SK-N-SH (cell line): ENCODE measurements around the gene FOXK2. TPM values are rescaled to one million over a fixed set of nuclear protein-coding genes. Genes with fewer than 3 reads are reported as not detected.

Source experiments
- CTCF ChIA-PET: fragments of 300-600, 350-600 bp; formaldehyde crosslinking; extraction: SDS; loops from one replicate; lab custom pipeline; 2021; lab: Yijun Ruan, JAX
- POLR2A ChIA-PET: fragments of 350-600 bp; sonication (Branson Sonifier 250); formaldehyde crosslinking; extraction: SDS; loops from one replicate; lab custom pipeline; 2020; ENCODE audit warnings: antibody characterized with exemption, inconsistent platforms; lab: Yijun Ruan, JAX
- DNase-seq: peaks from one replicate; pipeline ENCODE4 v3.0.0; 2012
- H2AFZ ChIP-seq: fragments of 200-600 bp; sonication (generic); 2 replicates; pipeline ENCODE4 v1.8.1; 2016; ENCODE audit warnings: antibody characterized with exemption, mild to moderate bottlenecking, low read depth
- H3F3A ChIP-seq: fragments of 200-600 bp; sonication (generic); replicated peaks from 2 replicates; pipeline ENCODE3; 2016; ENCODE audit warnings: antibody characterized with exemption, mild to moderate bottlenecking; ENCODE audit not compliant: insufficient read depth
- H3K27ac ChIP-seq, 2 experiments: fragments of 200-500 bp in 1 of 2; fragments of 200-600 bp in 1 of 2; sonication (Bioruptor generic) in 1 of 2; sonication (generic), shearing (Covaris generic) in 1 of 2; 2 replicates each; pipeline versions ENCODE4 v1.5.1 to v1.6.1; 2014 to 2016; ENCODE audit warnings: low read depth in 2 of 2, inconsistent platforms in 1 of 2, low read length in 1 of 2, mild to moderate bottlenecking in 1 of 2, mixed read lengths in 1 of 2
- H3K27me3 ChIP-seq: fragments of 200-600 bp; sonication (generic), shearing (Covaris generic); 2 replicates; pipeline ENCODE4 v1.6.1; 2016; ENCODE audit warnings: mixed run types; ENCODE audit not compliant: insufficient read depth
- H3K36me3 ChIP-seq, 2 experiments: fragments of 200-500 bp in 1 of 2; fragments of 200-600 bp in 1 of 2; sonication (Bioruptor generic) in 1 of 2; sonication (generic) in 1 of 2; replicated peaks in 1 of 2; 2 replicates each; pipeline versions ENCODE3 to v1.5.1; 2014 to 2016; ENCODE audit warnings: low read length in 1 of 2, mild to moderate bottlenecking in 1 of 2; ENCODE audit not compliant: insufficient read depth in 2 of 2, control insufficient read depth in 1 of 2
- H3K4me1 ChIP-seq, 2 experiments: fragments of 200-500 bp in 1 of 2; fragments of 200-600 bp in 1 of 2; sonication (Bioruptor generic) in 1 of 2; sonication (generic), shearing (Covaris generic) in 1 of 2; 2 replicates each; pipeline versions ENCODE4 v1.5.1 to v1.6.1; 2014 to 2016; ENCODE audit warnings: low read depth in 1 of 2, low read length in 1 of 2, mixed run types in 1 of 2; ENCODE audit not compliant: insufficient read depth in 2 of 2, control insufficient read depth in 1 of 2
- H3K4me2 ChIP-seq: fragments of 200-600 bp; sonication (generic), shearing (Covaris generic); 2 replicates; pipeline ENCODE4 v1.6.1; 2017; ENCODE audit warnings: mixed run types
- H3K4me3 ChIP-seq, 2 experiments: fragments of 200-500 bp in 1 of 2; fragments of 200-600 bp in 1 of 2; sonication (Bioruptor generic) in 1 of 2; sonication (generic), shearing (Covaris generic) in 1 of 2; 2 replicates each; pipeline versions ENCODE4 v1.5.1 to v1.8.1; 2014 to 2016; ENCODE audit warnings: low read depth in 2 of 2, inconsistent platforms in 1 of 2, low read length in 1 of 2, mild to moderate bottlenecking in 1 of 2, mixed read lengths in 1 of 2, moderate library complexity in 1 of 2
- H3K79me2 ChIP-seq: fragments of 200-600 bp; sonication (generic); 2 replicates; pipeline ENCODE4 v1.8.1; 2017; ENCODE audit warnings: mild to moderate bottlenecking; ENCODE audit not compliant: insufficient read depth
- H3K9ac ChIP-seq: fragments of 200-600 bp; sonication (generic); 2 replicates; pipeline ENCODE4 v1.6.1; 2017; ENCODE audit warnings: mixed run types
- H3K9me2 ChIP-seq: fragments of 200-600 bp; sonication (generic); 2 replicates; pipeline ENCODE4 v1.6.1; 2017; ENCODE audit warnings: mixed run types
- H3K9me3 ChIP-seq: fragments of 200-600 bp; sonication (generic); 2 replicates; pipeline ENCODE4 v1.6.1; 2017; ENCODE audit warnings: mixed run types, mild to moderate bottlenecking, moderate library complexity
- H4K20me1 ChIP-seq: fragments of 200-600 bp; sonication (generic); 2 replicates; pipeline ENCODE4 v1.6.1; 2017; ENCODE audit warnings: mild to moderate bottlenecking, mixed run types; ENCODE audit not compliant: insufficient read depth
- CTCF ChIP-seq: fragments of 200-600 bp; sonication (generic); IDR thresholded peaks from 2 replicates; pipeline ENCODE4 v1.6.1; 2017; ENCODE audit warnings: antibody characterized with exemption, mild to moderate bottlenecking, moderate library complexity
- EZH2phosphoT487 ChIP-seq: fragments of 200-600 bp; sonication (generic); IDR thresholded peaks from 2 replicates; pipeline ENCODE4 v1.6.1; 2017; ENCODE audit warnings: low read depth, mixed run types, mild to moderate bottlenecking, antibody characterized with exemption, moderate library complexity, borderline replicate concordance
- GABPA ChIP-seq: IDR thresholded peaks from 2 replicates; pipeline ENCODE4 v1.4.0; 2012; ENCODE audit warnings: low read depth, mild to moderate bottlenecking
- GATA2 ChIP-seq: sonication (generic); formaldehyde crosslinking; IDR thresholded peaks from 2 replicates; pipeline ENCODE4 v1.5.0; 2020; ENCODE audit warnings: mild to moderate bottlenecking, missing genetic modification reagents
- MAX ChIP-seq: IDR thresholded peaks from 2 replicates; pipeline ENCODE4 v1.4.0; 2012; ENCODE audit warnings: low read depth
- MXI1 ChIP-seq: IDR thresholded peaks from 2 replicates; pipeline ENCODE4 v1.6.1; 2012; ENCODE audit warnings: mild to moderate bottlenecking, low read depth, low read length, improper control_type of control experiment
- RAD21 ChIP-seq: IDR thresholded peaks from 2 replicates; pipeline ENCODE4 v1.6.1; 2012; ENCODE audit warnings: mild to moderate bottlenecking, low read length
- RCOR1 ChIP-seq: fragments of 150-350 bp; IDR thresholded peaks from 2 replicates; pipeline ENCODE4 v1.6.1; 2017; ENCODE audit warnings: antibody characterized with exemption, low read length
- RXRA ChIP-seq: IDR thresholded peaks from 2 replicates; pipeline ENCODE4 v1.4.0; 2012; ENCODE audit warnings: low read depth, mild to moderate bottlenecking, borderline replicate concordance
- SIN3A ChIP-seq: IDR thresholded peaks from 2 replicates; pipeline ENCODE4 v1.6.1; 2012; ENCODE audit warnings: low read depth, mild to moderate bottlenecking, low read length, moderate library complexity, borderline replicate concordance
- TCF12 ChIP-seq: IDR thresholded peaks from 2 replicates; pipeline ENCODE4 v1.4.0; 2012
- ZBTB33 ChIP-seq: IDR thresholded peaks from 2 replicates; pipeline ENCODE4 v1.4.0; 2012; ENCODE audit warnings: low read depth, borderline replicate concordance
- WGBS: methylation state at CpG from one replicate; pipeline ENCODE4 v1.1.6; 2017; ENCODE audit warnings: low lambda C conversion rate; 5-methylcytosine and 5-hydroxymethylcytosine counted together
- polyA plus RNA-seq, 3 experiments: library from polyadenylated mRNA; depleted of rRNA; stranded (reverse); fragments of >200 nt; gene quantifications; 2 replicates each; pipeline ENCODE4 v1.2.3, GENCODE V29; 2012
- TF ChIP-seq, protein P1 (sequence below): IDR thresholded peaks from 2 replicates; pipeline ENCODE4; 2012

FOXK2 gene
- polyA plus RNA-seq, 1 of the 3 experiments (the other 2 are of a cell fraction): 36.4 TPM

GRCh38 chr17:82487910-82488309 lies 31.6 kb upstream of the FOXK2 start:
- CTCF ChIA-PET: interaction anchor here (1.3 kb wide), 1 partner anchor 16 kb away, joined by 5 read pairs; no protein-coding TSS in a partner anchor
- no peak overlapping the region for H2AFZ ChIP-seq
- H3K27me3 ChIP-seq: no peaks in the 10 kb centered on the region
- 93% methylated on average over 14 of the region's 14 CpGs for WGBS
- no peak for DNase-seq
- no peak overlapping the region for H3K4me2 ChIP-seq
- H4K20me1 ChIP-seq: no peaks in the 10 kb centered on the region
- no peak overlapping the region for H3K4me3 ChIP-seq
- H3K9me2 ChIP-seq: no peaks in the 10 kb centered on the region
- H3K9me3 ChIP-seq: no peaks in the 10 kb centered on the region
- no peak overlapping the region for H3K27ac ChIP-seq
- H3K9ac ChIP-seq: no peak overlapping the region
- peaks cover 37 to 43% of the 10 kb centered on the region in 2 experiments for H3K36me3 ChIP-seq
- H3F3A ChIP-seq: peaks cover 27% of the 10 kb centered on the region
- POLR2A ChIA-PET: interaction anchor here (1.7 kb wide), 1 partner anchor 26 kb away, joined by 4 read pairs; no protein-coding TSS in a partner anchor
- peaks cover under 1 to 2% of the 10 kb centered on the region in 2 experiments; a peak in 2 of 4 replicates for H3K4me1 ChIP-seq
- TF ChIP-seq GATA2 (no peak), SIN3A (no peak), MAX (no peak), GABPA (no peak), ZBTB33 (no peak), RXRA (no peak), CTCF (no peak), RAD21 (no peak), RCOR1 (no peak), MXI1 (no peak), TCF12 (no peak)
- TF ChIP-seq, protein P1, sequence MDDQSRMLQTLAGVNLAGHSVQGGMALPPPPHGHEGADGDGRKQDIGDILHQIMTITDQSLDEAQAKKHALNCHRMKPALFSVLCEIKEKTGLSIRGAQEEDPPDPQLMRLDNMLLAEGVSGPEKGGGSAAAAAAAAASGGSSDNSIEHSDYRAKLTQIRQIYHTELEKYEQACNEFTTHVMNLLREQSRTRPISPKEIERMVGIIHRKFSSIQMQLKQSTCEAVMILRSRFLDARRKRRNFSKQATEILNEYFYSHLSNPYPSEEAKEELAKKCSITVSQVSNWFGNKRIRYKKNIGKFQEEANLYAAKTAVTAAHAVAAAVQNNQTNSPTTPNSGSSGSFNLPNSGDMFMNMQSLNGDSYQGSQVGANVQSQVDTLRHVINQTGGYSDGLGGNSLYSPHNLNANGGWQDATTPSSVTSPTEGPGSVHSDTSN: no peak
- TF ChIP-seq, all 33 proteins: peak for 0
- no peaks in the 10 kb centered on the region for H3K79me2 ChIP-seq

GRCh38 chr17:82489117-82489516 lies 30.4 kb upstream of the FOXK2 start:
- Histone ChIP-seq H3K4me3 (no peak overlapping the region), H3K4me1 (peaks cover 5 to 8% of the 10 kb centered on the region in 2 experiments; a peak in 2 of 4 replicates), H3K9ac (no peak overlapping the region), H3K9me2 (no peaks in the 10 kb centered on the region), H3K27ac (no peak overlapping the region), H3F3A (peaks cover 39% of the 10 kb centered on the region), H3K36me3 (peaks cover 28 to 33% of the 10 kb centered on the region in 2 experiments), H3K4me2 (no peak overlapping the region), H3K27me3 (no peaks in the 10 kb centered on the region), H2AFZ (no peak overlapping the region), H3K79me2 (no peaks in the 10 kb centered on the region), H3K9me3 (no peaks in the 10 kb centered on the region), H4K20me1 (no peaks in the 10 kb centered on the region)
- TF ChIP-seq EZH2phosphoT487: no peak
- WGBS: 80% methylated on average over 8 of the region's 8 CpGs
- ChIA-PET CTCF (interaction anchor here (0.8 to 1.6 kb wide), 8 partner anchors 12 to 61 kb away, joined by 3 to 4 read pairs (median 3); partner anchors contain the start of gene FOXK2), POLR2A (interaction anchor here (0.6 to 1.7 kb wide), 2 partner anchors 27 to 271 kb away, joined by 4 read pairs; no protein-coding TSS in a partner anchor)
- DNase-seq: no peak
